Stimulated activated naive CD4-positive, alpha-beta T cell (primary cell): ENCODE measurements around the gene PRKCE.

Experiments
- DNase-seq, 6 experiments: peaks; one replicate each; lab custom pipeline; 2025; lab: John Stamatoyannopoulos, UW

The PRKCE gene

DNA sequence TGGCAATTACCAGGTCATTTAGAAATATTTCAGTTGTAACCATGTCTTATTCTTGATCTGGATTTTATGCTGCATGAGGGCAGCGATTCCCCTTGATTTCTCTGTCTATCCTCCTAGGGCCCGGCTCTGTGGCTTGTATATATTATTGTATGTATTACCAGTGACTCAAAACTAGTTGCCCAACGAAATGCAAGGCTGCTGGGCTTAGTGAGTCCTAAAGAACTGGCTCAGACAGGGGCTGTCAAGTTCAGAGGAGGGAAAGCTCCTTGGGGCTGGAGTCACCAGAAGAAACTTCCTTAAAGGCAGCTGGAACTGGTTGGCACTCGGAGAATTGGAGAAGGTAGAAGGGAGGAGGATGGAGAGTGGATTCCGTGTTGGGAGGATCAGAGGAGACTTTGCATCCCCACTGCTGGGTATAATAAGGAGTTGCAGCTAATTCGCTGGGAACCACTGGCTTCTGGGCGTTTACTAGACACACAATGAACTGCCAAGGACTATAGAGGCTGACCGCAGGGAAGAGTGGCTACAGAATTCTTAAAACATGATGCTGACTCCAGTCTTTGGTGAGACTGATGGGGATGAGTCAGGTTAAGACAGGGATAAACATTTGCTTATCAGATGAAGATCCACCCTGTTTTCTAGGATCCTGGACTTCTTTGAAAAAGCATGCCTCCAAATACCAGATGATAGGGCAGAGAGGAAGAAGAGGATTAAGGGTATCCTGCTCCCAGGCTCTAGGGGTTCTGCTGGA is 104.3 kb downstream of the PRKCE start:
- DNase-seq, result no peak

DNA sequence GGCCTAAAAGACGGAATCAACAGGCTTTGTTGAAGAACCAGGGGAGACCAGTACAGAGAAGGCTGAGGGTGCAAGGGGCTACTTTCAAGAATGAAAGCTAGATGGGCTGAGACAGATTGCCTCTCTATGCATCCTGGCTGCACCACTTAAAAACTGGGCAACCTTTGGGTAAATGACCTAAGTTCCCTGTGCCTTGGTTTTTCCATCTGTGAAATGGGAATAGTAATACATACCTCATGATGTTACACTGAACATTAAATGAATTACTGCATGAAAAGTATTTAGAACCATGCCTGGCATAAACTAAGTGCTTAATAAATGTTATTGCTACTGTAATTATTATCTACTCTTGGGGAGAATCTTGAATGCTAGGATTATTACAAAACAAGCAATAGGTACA is 106.5 kb downstream of the PRKCE start:
- no peak for DNase-seq

DNA sequence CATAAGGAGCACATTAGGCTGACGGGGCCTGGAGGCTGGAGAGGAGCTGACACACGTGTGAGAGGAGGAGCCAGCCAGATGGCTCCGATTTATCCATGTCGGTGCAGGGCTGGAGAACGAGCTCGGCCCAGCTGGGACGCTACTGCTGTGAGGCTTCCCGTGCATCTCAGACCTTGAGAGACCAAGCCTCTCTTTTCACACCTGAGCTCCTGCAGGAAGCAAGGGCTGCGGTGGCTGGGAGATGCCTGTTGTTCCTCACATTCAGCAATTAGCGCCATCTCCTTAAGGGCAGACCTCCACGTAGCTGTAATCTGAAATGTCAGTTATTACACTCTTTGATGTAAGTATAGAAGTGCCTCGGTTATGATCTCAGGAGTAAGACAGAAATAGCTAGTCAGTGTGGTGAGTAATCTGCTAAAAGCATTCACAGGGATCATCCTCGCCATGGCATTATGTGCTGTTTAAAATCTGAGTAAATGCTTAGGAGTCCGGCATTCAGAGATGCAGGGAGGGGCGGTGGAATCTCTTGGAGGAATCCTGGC is 107.9 kb downstream of the PRKCE start:
- DNase-seq, result no peak

DNA sequence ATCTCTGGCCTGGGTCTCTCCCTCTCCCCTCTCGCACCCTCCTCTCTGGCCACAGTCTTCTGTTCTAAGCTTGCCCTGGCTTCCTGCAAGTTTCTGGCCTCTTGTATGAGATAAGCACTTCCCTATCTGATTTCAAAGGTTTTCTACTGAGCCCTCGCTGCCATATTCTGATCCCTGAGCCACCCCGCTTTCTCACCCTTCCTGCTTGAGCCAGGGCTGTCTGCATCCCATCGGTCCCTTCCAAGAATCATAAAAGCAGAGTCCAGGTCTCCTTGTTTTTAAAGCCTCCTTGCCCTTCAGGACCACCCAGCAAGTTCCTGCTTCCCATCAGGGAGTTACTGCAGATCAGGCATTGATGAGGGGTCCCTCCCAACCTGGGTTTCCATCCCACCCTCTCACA is 110.2 kb downstream of the PRKCE start:
- no peak for DNase-seq

DNA sequence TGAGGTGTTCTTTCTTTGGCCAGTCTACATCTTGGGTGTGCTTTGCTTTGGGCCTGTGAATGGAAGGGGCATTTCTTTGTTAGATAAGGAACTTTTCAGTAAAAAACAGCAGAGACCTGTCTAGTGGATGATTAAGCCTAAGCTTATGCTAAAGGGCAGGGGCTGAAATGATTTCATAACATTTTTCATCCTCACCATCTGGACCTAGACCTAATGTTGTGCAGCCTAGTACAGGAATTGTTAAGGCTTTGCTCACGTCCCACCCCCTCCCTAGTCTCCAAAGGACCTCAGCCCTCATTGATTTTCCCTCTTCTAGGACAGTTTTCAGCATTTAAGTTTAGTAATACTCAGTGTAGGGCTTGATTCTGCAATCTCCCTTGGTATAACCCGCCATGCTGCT is 111.8 kb downstream of the PRKCE start:
- DNase-seq, result no peak

DNA sequence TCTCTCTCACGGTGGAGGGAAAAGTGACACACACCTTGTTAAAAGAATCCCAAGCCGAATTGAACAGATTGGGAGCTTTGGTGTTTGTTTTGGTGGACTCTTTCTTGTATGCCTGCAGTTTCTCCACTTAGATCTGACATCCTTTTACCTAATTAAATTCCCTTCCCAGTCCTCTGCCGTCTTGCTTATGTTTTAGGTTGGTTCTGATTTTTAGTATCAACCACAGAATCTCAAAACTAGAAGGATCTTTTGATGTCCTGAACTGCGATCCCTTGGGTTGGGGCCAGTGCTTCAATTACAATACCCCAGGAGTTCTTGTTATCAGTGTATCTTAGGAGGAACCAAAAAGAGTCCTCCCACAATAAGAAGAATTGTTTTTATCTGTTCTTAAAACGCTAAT is 112.3 kb downstream of the PRKCE start:
- no peak for DNase-seq

DNA sequence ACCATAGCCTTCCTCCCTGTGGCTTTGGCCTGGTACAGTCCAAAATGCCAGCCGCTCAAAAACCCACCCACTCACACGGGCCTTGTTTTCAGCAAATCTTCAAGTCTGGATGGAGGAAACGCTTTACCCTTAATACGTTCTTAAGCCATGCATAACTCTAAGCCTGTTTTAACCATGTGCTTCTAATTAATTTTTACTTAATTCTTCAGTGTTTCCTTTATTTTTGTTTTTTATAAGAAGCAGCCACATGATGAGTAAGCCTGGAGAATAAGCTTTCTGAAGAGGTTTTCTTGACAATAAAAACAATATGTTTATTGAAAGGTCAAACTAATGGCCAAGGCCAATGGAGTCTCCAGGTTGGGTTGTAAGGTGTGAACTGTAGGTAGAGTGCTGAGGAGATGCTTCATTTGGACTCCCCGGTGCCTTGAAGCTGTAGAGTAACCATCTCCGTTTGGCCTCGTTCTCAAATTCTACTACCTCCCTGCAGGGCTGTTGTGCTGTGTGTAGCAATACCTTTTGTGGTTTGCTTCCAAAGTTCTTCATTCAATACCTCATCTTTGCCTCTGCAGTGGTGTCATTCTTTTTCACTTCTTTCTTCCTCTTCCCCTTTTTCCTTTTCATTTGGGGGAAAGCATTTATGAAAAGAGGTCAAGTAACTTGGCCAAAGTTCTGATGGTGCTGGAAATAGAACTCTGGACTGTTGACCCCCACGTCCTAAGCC is 113.7 kb downstream of the PRKCE start:
- no peak for DNase-seq

DNA sequence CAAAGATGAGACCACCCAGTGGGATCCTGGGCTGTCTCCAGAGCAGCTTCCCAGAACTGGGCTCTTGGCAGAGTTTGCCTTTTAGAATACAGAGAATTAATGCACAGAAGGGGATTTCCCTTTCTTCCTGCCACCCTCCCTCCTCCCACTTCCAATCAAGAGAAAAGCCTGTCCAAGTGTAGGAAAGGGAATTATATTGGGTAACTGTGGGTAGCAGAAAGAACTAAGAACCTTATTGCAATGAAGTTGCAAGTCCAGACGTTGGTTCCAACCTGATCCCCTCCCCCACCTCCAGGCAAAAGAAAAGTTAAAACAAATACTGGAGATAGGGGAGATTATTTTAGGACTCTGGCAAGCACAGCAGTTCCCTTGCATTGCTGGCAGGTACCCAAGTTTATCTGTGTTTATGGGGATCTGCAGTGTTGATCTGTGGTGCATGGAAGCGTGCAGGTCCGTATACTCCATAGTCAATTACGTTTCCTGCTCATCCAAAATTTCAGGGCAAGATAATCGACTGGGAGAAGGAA is 114.3 kb downstream of the PRKCE start:
- no peak for DNase-seq

DNA sequence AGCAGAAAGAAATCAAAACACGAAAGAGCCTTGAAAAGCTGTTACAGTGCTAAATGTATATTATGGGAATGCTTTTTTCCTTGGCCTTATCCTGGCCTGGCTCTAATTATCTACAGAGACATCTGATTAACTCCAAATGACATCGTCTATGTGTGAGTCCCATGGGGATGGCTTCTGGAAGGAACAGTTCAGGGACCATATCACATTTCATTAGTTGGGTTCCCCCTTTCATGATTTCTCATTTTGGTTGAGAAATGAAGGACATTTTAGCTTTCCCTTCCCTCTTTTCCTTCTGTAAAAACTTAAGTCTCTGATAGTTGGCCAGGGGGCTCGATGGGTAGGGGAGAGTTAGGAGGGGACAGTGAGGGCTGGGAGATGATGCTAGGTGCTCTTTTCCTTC is 116.7 kb downstream of the PRKCE start:
- no peak for DNase-seq

DNA sequence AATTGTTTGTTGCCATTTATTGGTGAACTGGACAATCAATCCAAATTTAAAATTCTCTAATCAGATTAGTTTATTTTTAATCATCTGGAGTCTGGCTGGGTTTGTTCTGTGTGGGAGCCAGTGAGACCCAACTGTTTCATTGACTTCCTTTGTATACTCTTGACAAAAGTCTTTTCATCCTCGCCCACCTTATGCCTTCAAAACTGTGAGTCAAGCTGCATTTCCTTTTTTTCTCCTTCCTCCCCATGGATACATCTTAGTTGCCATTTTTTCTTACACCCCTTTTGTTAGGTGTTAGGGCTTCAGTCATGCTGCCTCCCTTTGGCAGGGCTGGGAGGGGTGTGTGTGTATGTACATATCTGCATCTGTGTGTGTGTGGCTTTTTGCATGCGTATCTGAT is 117.6 kb downstream of the PRKCE start:
- DNase-seq, result no peak

DNA sequence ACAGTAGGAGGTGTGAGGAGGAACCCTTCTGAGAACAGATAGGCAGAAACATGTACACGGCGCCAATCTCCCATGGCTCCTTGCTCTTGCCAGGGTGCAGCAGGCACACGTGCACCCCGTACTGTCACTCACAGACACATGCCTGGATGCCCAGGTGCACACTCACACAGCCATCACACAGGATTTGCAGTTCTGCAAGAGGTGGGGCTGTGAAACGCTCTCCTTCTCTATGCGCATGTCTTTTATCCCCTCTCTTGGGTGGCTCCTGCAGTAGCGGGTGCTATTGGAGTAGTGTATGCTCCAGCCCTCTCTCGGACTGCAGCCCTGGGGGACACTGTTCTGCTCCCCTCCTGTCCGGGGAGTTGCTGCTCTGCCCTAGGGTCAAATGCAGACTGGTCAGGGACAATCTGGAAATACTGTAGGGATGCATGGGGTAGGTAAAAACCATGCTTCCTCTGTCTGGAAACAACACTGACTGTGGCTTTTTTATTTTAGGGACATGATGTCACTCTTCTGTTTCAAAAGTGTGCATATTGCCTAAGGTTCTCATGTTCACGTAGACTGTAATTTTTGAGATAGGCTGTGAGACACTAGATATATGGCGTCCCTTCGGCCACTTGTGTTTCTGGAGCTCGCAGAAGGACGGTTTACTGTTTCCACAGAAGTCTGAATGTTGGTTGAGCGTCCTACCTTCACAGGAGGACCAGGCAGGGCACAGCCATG is 118.5 kb downstream of the PRKCE start:
- no peak for DNase-seq

DNA sequence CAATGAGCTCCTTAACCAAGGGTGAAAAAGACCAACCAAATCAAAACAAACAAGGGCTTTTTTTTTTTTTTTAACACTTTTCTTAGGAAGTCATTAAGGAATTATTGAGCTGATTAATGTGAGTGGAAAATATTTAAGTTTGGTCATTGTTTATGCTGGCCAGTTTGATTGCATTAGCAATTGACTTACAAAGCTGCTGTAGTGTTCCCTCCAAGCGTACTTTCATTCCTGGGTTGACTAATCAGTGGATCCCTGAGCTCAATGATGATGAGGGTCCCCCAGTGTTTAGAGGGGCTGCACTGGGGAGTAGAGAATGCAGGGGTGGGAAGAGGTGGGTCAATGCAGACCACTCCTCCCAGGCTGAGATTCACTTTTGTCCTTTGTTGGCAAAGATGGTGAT is 119.3 kb downstream of the PRKCE start:
- DNase-seq, result no peak

DNA sequence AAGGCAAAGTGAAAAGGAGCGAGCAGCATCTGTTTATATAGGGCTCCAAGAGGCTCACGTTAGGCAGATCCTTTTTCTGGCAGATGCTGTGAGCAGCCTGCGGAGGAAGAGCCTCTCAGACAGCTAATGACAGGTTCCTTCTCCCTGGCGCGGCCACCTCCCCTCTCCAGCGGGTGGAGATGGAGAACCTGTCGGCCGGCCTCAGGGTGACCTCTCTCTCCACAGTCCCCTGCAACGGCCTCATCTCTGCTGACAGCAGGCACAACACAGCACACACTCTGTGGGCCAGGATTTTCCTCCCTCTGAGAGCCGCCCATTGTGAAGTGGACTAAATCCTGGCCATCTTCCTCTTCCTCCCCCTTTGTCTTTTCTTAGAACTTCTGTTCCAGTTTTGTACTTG is 119.8 kb downstream of the PRKCE start:
- DNase-seq, result no peak

DNA sequence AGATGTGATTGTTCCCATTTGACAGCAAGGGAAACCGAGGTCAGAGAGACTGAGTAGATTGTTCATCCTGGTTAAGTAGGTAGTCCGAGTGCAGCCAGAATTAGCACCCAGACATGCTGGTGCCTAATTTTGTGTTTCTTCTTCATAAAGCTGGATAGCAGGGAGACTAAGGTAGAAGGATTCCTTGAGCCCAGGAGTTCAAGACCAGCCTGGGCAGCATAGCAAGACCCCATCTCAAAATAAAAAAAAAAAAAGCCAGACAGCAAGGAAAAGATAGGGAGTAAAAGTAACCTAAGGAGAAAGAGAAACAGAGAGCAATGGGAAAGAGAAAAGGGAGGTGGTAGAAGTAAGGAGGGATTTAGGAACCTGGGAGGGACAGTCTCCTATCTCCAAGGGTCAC is 120.6 kb downstream of the PRKCE start:
- DNase-seq, result no peak

DNA sequence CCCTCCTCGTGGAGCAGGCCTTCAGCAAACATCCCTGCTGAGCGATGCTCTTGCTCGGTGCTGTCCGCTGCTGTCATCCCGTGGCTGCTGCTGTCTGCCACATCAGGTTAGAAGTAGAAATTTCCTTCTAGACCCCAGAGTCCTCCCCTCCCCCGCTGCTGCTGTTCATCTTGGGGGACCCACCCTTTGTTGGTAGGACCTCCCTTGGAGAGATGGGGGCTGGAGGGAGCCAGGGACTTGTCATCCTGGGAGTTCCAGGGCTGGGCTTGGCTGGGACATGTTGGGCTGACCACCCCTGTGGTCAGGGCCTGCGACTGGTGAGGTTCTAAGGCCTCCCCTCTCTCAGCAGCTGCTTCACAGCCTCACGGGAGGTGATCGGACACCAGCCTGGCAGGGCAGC is 122.4 kb downstream of the PRKCE start:
- DNase-seq, result no peak

DNA sequence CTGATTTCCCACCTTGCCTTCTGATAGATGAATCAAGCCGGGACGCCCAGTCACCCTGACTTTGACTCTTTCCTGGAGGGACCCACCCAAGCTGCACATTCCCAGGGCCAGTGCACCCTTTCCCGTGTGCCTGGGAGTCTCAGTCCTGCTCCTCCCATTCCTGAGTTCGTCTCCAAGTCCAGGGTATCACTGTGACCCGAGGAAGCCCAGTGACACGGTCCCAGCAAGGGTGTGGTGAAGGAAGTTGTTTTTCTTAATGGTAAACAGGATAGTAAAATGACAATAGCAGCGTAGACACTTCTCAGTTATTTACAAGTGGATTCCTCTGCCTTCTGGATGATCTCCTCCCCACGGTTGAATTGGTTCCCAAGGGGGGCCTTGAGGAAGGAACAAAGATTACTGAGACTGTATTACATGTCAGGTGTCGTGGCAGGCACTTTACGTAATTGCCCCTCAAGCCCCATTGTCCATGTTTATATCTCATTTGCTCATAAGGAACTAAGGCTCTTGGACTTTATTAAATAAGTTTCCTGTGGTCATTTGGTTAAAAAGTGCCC is 123.3 kb downstream of the PRKCE start:
- no peak for DNase-seq

DNA sequence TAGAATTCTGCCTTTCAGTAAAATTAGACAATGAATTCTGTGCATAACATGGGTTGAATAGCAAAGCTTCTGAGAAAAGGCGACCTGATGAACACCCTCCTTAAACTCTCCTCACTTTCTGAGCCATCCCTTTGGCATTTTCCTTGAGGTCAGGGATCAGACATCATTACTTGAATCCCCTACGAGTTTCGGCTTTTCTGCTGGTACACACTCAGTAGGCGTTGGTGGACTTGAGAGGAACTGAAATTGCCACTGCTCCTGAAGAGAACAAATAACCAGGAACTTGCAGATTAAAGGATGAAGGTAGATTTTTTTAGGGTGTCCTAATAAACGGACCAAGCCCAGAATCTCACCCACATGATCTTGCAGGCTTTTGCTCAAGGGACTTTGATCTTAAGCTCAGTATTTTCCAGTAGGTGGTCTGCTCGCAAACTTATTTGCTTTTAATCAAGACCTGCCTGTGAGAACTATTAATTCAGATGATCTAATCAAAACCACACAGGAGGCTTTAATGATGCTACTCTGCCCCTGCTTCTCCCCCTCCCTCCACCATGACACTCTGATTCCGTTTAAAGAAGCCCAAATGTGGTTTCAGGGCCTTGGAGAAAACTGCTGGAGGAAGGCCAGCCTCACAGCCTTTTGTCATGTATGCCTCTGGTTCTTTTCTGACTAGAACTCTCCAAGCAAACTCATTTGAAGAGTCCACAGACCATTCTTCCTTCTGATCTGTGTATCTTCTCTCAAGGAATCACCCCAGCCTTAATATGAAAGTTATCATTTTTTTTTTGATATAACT is 124.9 kb downstream of the PRKCE start:
- no peak for DNase-seq

DNA sequence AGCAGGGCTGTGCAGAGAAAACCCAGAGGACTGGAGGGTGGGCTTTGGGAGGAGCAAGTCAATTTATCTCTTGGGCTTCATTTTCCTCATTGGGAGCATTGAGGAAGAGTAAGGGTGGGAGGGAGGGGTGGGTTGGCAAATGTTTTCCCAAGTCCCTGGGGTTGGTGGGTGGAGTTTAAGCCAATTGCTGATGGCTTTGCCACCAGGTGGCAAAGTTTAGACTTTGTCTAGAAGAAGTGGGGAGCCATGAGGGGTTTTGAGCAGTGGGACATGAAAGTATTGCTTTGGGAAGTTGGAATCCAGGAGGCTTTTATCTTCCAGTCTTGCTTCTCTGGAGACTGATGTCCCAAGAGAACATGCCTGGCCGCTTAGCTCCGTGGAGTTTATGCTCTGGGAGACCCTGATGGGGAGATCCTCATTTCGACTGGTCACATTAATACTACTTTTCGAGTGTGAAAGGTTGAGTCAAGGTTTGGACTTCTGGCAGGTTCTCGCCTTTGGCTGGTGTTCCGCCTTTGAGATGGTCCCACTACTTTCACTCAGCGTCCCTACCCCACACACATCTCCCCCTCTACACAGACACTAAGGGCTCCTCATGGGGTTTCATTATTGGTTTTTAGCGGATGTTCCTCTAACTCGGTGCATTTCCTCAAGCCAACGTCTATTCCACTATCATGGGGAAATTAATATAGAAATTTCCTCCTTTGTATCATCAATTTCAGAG is 126.7 kb downstream of the PRKCE start:
- DNase-seq, result peak in 2 of 6 experiments; percentile 13 to 18

DNA sequence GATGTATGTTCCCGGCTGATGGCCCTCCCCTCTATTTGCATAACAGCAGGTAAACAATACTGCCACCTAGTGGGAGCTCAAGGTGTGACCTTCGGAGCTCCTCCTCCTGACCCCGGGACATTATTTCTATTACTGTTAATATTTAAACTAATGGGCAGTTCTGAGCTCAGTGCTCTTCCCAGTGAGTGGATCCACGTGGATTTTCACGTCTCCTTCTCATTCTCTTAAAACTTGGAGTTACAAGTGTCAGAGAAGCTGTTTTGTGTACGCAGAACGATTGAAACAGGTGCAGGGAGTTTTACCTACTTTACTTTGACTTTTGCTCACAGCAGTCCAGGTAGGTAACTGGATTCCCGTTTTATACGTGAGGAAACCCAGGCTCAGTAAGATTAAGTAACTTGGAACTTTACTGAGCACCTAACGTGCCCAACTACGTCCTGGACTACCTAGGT is 127.3 kb downstream of the PRKCE start:
- peak; percentile 26 to 79 (median 62) for DNase-seq
